ENCODE data around the gene TUBA1A.
"Not testable (repeated sequence)": the region's sequence is repeated elsewhere in the genome, so short reads cannot be mapped to it uniquely, and the experiment has no call there.

TUBA1A gene

GRCh38 chr12:49174218-49174617 is 14.7 kb downstream of the TUBA1A start:
- CTCF ChIA-PET: interaction anchor here (0.8 to 1.3 kb wide), 3 partner anchors 37 to 86 kb away, joined by 3 to 5 read pairs (median 4); no protein-coding TSS in a partner anchor
- POLR2A ChIA-PET: interaction anchor here (0.5 to 2.2 kb wide), 4 partner anchors 10 to 90 kb away, joined by 3 to 13 read pairs (median 5); partner anchors contain the start of genes TUBA1A and TUBA1B

GRCh38 chr12:49170924-49171323 is 18.0 kb downstream of the TUBA1A start:
- no peak overlapping the region for H3K27ac ChIP-seq (ENCODE audit: extremely low read depth, low read depth, low read length)
- no peaks in the 10 kb centered on the region for H3K9me3 ChIP-seq (ENCODE audit: control insufficient read depth, insufficient read depth, low read depth, low read length)
- CTCF ChIA-PET: interaction anchor here (0.7 to 1.2 kb wide), 2 partner anchors 90 to 126 kb away, joined by 3 to 4 read pairs; no protein-coding TSS in a partner anchor
- H3K4me3 ChIP-seq (ENCODE audit: low read depth, low read length): no peak overlapping the region
- no peaks in the 10 kb centered on the region for H3K4me1 ChIP-seq (ENCODE audit: control insufficient read depth, insufficient read depth, low read length)
- no peaks in the 10 kb centered on the region for H3K36me3 ChIP-seq (ENCODE audit: control insufficient read depth in 2 of 2, insufficient read depth in 1 of 2, low read length in 2 of 2)
- no peak for TF ChIP-seq YY2 (tag by site-specific recombination; IDR thresholded peaks at IDR 0.05)
- 0 out of 2 replicates have a peak, but pooled peaks have one; percentile 58 for TF ChIP-seq MYNN (tag by site-specific recombination; IDR thresholded peaks at IDR 0.05; ENCODE audit: borderline replicate concordance)
- POLR2A ChIA-PET: interaction anchor here (0.7 to 0.9 kb wide), 2 partner anchors 41 to 46 kb away, joined by 3 to 5 read pairs; no protein-coding TSS in a partner anchor

More at GRCh38 chr12:49174218-49174617, 14.7 kb downstream of the TUBA1A start:
- Histone ChIP-seq H3K36me3 (ENCODE audit: control insufficient read depth in 2 of 2, insufficient read depth in 1 of 2, low read length in 2 of 2) (no peaks in the 10 kb centered on the region), H3K27ac (ENCODE audit: extremely low read depth, low read depth, low read length) (no peak overlapping the region), H3K4me1 (ENCODE audit: control insufficient read depth, insufficient read depth, low read length) (no peaks in the 10 kb centered on the region), H3K9me3 (ENCODE audit: control insufficient read depth, insufficient read depth, low read depth, low read length) (no peaks in the 10 kb centered on the region), H3K4me3 (ENCODE audit: low read depth, low read length) (no peak overlapping the region)
- TF ChIP-seq SCRT2 (tag by site-specific recombination; IDR thresholded peaks at IDR 0.05) (no peak), ZFP3 (tag by site-specific recombination; IDR thresholded peaks at IDR 0.05; ENCODE audit: low read depth) (no peak), ZBTB44 (tag by site-specific recombination; IDR thresholded peaks at IDR 0.05) (no peak), PRDM6 (tag by site-specific recombination; IDR thresholded peaks at IDR 0.05) (no peak), ZBTB7A (tag by site-specific recombination; IDR thresholded peaks at IDR 0.05; ENCODE audit: low read depth) (no peak), ZNF416 (tag by site-specific recombination; IDR thresholded peaks at IDR 0.05) (no peak), ZNF843 (tag by site-specific recombination; IDR thresholded peaks at IDR 0.05) (no peak), ZNF23 (tag by site-specific recombination; IDR thresholded peaks at IDR 0.05; ENCODE audit: borderline replicate concordance) (no peak), ZNF2 (tag by site-specific recombination; IDR thresholded peaks at IDR 0.05) (no peak), ZNF777 (tag by site-specific recombination; IDR thresholded peaks at IDR 0.05; ENCODE audit: borderline replicate concordance) (no peak), ZNF10 (tag by site-specific recombination; IDR thresholded peaks at IDR 0.05) (no peak), KLF1 (tag by site-specific recombination; IDR thresholded peaks at IDR 0.05) (no peak)

- H3K27ac ChIP-seq (ENCODE audit: extremely low read depth, low read depth, low read length): no peak overlapping the region
- no peaks in the 10 kb centered on the region for H3K36me3 ChIP-seq (ENCODE audit: control insufficient read depth in 2 of 2, insufficient read depth in 1 of 2, low read length in 2 of 2)
- H3K9me3 ChIP-seq (ENCODE audit: control insufficient read depth, insufficient read depth, low read depth, low read length): no peaks in the 10 kb centered on the region
- CTCF ChIA-PET: no interaction called here
- H3K4me1 ChIP-seq (ENCODE audit: control insufficient read depth, insufficient read depth, low read length): no peaks in the 10 kb centered on the region; the same call in 1 of the 2 replicates
- TF ChIP-seq ZNF174 (tag by site-specific recombination; IDR thresholded peaks at IDR 0.05) (no peak), ZNF121 (tag by site-specific recombination; IDR thresholded peaks at IDR 0.05) (peak; percentile 96)
- no peak overlapping the region for H3K4me3 ChIP-seq (ENCODE audit: low read depth, low read length)
- POLR2A ChIA-PET: interaction anchor here (3.5 kb wide), 1 partner anchor 34 kb away, joined by 14 read pairs; the partner anchor contains the start of gene TUBA1B
These were observed 23.8 kb downstream of the TUBA1A start for GRCh38 chr12:49165114-49165513.

- CTCF ChIA-PET: interaction anchor here (0.7 kb wide), 1 partner anchor 44 kb away, joined by 3 read pairs; no protein-coding TSS in a partner anchor
- not testable (repeated sequence) for H3K36me3 ChIP-seq (ENCODE audit: control insufficient read depth in 2 of 2, insufficient read depth in 1 of 2, low read length in 2 of 2); H3K9me3 ChIP-seq (ENCODE audit: control insufficient read depth, insufficient read depth, low read depth, low read length); H3K4me3 ChIP-seq (ENCODE audit: low read depth, low read length); H3K27ac ChIP-seq (ENCODE audit: extremely low read depth, low read depth, low read length); H3K4me1 ChIP-seq (ENCODE audit: control insufficient read depth, insufficient read depth, low read length)
- POLR2A ChIA-PET: interaction anchor here (1.1 kb wide), 1 partner anchor 32 kb away, joined by 3 read pairs; the partner anchor contains the start of gene TUBA1B
These were observed 27.0 kb downstream of the TUBA1A start for GRCh38 chr12:49161901-49162300.
